Medulla oblongata (tissue), 1 donor: ENCODE results near the gene LAT.
"Not testable (repeated sequence)": the region's sequence is repeated elsewhere in the genome, so short reads cannot be mapped to it uniquely, and the experiment has no call there.

Experiments
- DNase-seq: peaks from one replicate; pipeline ENCODE4 v3.0.0-alpha.2; 2015; ENCODE audit errors: extremely low spot score

The LAT gene

DNA sequence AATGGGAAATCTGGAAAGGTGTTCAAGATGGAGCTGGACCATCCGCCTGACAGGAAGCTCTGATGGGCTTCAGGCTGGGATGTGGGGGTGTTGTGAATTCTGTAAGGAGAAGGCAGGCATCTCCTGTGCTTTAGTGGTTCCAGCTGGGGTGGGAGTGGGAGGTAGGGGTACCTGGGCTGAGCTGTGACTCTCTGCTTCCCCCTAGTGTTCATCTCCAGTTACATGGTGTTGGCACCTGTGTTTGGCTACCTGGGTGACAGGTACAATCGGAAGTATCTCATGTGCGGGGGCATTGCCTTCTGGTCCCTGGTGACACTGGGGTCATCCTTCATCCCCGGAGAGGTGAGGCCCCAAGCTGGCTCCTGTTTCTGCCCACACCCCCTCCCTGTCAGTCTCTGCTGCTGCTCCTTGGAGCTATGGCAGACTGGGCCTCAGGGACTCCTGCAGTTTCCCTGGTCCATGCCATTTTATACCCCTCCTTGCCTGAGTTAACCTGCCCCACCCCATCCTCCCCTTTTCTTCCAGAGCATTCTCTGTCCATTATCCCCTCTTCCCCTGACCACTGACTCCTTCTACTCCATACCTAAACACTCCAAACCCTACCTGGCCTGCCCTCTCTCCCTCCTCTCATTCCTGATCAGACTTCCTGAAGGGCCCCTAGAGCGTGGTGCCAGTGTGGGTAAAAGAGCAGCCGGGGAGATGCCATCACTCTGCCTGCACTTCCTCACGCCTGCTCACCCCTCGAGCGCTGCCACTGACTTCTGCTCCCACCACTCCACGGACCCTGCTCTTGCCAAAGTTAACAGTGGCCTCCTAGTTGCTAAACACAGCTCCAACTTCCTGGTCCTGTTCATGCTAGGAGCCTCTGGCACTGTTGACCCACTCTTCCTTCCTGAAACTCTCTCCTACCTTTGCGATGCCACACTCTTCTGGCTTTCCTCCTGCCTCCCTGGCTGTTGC, 6.9 kb upstream of the LAT start:
- DNase-seq: no peak

DNA sequence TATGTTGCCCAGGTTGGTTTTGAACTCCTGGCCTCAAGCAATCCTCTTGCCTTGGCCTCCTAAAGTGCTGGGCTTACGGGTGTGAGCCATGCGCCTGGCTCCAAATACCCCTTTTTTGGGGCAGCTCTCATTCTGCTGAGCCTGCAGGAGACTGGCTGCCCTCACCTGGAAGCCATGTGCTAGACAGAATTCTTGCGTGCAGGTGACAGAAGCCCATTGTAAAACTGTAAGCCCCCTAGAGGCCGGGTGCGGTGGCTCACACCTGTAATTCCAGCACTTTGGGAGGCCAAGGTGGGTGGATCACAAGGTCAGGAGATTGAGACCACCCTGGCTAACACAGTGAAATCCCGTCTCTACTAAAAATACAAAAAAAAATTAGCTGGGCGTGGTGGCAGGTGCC, 4.5 kb upstream of the LAT start:
- not testable (repeated sequence) for DNase-seq

DNA sequence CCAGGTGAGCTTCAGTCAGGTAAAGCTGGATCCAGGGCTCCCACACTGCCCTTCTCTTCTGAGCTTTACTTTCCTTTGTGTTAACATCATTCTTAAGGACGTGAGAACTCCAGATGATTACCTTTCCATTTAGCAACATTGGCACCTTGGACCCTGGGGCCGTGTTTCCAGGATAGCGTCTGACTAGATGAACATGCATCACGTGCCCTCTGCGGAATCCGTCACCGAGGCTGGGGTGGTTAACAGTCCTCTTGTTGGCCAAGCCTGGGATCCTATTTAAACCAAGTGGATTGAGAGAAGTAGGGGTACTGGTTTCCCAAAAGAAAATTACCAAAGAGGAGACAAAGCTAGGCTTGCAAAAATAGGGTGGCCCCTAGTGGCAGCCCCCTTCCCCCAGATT, 3.9 kb upstream of the LAT start:
- DNase-seq: no peak

DNA sequence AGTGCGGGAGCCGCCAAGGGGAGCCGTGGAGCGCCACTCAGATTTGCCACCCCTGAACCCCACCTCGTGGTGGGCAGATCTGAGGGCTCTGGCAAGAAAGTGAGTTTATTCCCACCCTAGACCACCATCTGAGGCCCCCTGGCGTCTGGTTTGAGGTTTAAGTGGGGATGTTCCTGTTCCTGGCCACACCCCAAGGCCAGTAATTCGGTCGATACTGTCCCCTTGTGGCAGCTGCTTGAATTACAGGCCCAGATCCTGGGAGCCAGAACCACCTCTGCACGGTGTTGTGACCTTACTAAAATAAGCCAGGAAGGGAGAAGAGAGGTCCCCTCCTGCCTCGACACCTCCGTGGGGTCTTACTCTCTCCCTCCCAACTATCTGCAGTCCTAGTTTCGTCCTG, 3.3 kb upstream of the LAT start:
- DNase-seq: no peak

DNA sequence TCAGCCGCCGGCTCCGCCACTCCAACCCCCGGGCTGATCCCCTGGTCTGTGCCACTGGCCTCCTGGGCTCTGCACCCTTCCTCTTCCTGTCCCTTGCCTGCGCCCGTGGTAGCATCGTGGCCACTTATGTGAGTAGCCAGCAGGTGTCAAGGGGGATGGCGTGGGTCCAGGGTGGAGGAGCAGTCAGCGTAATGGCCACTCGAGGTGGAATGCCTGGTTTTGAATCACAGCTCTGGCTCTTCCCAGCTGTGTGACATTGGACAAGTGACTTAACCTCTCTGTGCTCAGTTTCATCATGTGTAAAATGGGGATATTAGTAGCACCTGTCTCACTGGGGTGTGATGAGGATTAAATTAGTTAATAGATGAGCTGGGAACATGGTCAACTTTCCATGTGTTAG, 2.4 kb upstream of the LAT start:
- no peak for DNase-seq

DNA sequence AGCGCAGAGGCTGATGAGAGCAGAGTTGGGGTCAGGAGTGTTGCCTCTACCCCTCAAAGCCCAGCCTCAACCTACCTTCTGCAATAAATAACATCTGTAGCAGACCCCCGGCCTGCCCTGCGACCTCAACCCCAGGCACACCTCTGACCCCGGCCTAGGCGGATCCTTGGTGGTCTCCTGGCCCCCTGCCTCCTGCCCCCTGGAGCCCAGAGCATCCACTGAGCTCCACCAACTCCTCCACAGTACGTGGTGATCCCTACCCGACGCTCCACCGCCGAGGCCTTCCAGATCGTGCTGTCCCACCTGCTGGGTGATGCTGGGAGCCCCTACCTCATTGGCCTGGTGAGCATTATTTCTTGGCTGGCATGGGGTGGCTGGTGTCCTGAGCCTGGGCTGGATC, 1.9 kb upstream of the LAT start:
- DNase-seq: no peak

DNA sequence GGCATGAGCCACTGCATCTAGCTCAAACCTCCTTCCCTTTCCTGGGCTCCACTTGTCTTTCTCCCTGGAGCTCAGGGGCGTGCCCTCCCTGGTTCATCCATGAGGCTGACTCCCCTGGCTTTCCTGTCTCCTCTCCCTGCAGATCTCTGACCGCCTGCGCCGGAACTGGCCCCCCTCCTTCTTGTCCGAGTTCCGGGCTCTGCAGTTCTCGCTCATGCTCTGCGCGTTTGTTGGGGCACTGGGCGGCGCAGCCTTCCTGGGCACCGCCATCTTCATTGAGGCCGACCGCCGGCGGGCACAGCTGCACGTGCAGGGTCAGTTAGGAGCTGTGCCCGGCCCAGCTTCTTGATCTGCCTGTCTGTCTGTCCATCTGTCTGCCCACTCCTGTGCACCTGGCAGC, 1.2 kb upstream of the LAT start:
- no peak for DNase-seq

DNA sequence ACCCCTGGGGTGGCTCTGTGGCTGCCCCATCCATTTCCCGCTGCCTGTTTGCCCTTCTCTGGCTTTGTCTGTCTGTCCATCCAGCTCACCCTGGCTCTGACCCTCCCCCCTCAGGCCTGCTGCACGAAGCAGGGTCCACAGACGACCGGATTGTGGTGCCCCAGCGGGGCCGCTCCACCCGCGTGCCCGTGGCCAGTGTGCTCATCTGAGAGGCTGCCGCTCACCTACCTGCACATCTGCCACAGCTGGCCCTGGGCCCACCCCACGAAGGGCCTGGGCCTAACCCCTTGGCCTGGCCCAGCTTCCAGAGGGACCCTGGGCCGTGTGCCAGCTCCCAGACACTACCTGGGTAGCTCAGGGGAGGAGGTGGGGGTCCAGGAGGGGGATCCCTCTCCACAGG, 761 bp upstream of the LAT start:
- no peak for DNase-seq

DNA sequence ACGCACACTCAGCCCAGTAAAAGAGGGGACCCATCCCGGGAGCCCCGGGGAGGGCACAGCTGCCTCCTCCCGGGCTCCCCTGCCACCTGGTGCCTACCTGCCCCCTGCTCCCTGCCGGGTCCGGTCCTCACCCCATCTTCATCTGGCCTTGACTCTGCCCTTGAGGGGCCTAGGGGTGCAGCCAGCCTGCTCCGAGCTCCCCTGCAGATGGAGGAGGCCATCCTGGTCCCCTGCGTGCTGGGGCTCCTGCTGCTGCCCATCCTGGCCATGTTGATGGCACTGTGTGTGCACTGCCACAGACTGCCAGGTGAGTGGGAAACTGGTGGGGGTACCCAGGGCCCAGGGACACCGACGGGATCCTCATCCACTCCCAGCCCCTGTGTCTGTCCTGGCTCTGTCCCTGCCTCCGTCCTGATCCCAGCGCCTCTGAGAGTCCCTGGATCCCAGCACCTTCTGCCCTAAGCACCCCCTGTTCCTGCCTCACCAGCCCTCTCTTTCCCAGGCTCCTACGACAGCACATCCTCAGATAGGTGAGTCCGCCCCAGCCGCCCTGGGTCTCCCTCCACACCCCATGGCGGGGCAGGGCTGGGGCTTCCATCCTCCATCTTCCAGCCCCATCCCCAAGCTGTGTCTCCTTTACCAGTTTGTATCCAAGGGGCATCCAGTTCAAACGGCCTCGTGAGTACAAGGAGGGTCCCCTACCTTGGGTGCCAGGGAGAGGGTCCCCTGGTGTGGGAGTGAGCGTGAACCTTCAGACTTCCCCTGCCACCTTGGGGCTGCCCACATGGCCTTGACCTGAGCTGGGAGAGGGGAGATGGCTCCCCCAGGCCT, 574 bp downstream of the LAT start:
- DNase-seq: no peak

DNA sequence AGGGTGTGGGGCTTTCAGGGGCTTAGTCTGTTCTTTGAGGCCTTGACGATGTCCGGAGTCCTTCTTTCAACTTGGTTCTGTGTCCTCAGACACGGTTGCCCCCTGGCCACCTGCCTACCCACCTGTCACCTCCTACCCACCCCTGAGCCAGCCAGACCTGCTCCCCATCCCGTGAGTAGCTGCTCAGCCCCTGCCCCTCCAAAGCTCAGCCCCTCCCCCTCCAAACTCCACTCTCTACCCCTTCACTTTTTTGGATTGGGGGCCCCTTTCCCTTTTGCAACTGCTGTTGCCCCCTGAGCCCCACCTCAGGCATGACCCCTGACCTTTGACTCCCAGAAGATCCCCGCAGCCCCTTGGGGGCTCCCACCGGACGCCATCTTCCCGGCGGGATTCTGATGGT, 1.2 kb downstream of the LAT start:
- no peak for DNase-seq

DNA sequence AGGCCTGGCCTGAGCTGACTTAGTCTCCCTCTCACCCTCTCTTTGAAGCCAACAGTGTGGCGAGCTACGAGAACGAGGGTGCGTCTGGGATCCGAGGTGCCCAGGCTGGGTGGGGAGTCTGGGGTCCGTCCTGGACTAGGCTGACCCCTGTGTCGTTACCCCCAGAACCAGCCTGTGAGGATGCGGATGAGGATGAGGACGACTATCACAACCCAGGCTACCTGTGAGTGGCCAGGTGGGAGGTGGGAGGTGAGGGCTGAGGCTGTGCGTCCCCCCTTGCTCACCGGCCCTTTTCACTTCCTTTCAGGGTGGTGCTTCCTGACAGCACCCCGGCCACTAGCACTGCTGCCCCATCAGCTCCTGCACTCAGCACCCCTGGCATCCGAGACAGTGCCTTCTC, 1.6 kb downstream of the LAT start:
- DNase-seq: no peak

DNA sequence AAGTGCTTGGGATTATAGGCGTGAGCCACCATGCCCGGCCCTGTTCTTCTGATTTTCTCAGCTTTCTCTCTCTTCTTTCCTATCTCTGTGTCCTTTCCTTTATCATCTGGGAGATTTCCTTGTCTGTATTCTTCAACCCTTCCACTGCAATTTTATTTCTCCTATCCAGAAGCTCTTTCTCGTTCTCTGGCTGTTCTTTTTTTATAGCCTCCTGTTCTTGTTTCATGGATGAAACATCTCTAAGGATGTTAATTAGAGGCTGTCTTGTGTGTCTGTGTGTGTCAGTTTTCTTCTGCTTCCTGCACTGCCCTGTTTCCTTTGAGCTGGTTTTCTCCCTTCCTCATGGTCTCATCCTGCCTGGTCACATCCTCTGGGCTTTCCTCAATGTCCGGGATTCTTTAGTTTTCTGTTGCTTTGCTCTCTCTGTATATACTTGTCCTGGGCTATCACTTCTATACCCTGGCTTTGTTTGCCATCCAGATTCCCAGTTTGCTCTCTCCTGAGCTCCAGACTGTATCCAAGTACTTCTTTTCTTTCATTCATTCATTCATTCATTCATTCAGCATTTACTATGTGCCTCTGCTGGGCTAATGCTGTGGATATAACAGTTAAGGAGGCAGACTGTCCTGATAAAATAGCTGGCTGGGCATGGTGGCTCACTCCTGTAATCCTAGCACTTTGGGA, 2.5 kb downstream of the LAT start:
- no peak for DNase-seq

DNA sequence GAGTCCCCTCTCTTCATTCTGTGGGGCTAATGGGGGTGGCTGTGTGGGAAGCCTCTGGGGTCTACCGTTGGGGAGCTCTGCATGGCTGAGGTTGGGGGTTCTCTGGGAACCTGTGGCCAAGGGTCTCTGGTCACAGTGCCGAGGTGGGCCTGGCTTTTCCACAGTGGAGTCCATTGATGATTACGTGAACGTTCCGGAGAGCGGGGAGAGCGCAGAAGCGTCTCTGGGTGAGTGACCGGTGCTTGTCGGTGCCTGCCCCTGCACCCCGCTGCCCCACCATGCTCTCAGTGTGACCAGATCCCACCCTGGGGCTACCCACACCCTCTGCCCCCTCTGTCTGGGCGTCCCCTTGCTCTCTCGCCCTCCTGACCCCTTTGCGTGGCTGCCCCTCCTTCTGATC, 4.5 kb downstream of the LAT start:
- no peak for DNase-seq

DNA sequence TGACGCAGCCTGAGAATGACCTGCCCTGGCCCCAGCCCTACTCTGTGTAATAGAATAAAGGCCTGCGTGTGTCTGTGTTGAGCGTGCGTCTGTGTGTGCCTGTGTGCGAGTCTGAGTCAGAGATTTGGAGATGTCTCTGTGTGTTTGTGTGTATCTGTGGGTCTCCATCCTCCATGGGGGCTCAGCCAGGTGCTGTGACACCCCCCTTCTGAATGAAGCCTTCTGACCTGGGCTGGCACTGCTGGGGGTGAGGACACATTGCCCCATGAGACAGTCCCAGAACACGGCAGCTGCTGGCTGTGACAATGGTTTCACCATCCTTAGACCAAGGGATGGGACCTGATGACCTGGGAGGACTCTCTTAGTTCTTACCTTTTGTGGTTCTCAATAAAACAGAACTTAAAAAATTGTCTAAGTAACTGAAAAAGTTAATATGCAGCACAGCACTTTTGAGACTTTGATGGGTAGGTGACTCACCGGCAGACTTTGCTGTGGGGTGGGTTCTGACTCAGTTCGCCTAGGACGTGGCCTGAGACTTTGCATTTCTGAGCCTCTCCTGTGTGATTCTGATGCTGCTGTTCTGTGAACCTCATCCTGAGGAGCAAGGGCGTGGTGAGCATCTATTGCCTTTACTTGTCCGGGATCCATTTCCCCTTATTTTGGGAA, 5.7 kb downstream of the LAT start:
- DNase-seq: no peak

DNA sequence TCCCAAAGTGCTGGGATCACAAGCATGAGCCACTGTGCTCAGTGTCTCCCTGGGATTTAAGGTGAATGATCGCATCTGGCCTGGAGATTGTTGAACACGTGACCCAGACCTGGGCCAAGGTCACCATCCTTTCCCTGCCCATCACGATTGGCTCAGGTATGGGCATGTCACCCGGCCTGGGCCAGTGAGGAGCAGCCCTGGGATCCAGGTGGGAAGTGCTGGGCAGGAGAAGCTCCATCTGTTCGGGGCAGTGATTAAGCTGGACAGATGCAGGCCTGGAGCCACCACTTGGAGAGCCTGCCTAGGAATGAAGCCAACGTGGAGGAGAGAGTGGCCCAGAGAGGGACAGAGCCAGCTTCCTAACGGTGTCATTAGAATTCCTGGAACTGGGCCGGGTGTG, 6.8 kb downstream of the LAT start:
- no peak for DNase-seq

DNA sequence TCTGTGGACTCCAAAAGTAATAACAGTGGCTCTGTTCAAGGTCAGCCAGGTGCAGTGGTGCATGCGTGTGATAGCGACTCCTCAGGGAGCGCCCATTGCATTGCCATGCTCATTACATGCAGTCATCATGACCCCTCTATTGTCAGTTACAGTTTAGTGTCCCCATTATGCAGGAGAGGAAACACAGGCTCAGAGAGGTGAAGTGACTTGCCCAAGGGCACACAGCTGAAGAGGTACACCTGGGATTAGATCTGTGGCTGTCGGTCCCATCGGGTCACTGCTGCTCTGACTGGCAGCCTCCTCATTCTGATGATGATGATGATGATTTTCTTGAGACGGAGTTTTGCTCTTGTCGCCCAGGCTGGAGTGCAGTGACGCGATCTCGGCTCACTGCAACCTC, 7.6 kb downstream of the LAT start:
- DNase-seq: no peak

DNA sequence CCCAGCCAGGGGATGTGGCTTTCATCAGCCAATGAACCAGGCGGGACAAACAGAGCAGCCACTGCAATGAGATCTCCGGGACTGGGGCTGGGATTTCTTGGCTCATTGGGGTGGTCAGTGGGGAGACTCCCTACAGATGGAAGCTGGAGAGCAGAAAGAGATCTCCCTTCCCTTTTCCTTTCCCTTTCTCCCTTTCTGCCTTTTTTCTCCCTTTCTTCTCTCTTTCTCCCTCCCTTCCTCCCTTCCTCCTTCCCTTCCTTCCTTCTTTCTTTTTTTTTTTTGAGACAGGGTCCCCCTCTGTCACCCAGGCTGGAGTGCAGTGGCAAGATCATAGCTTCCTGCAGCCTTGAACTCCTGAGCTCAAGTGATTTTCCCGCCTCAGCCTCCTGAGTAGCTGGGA, 14.0 kb downstream of the LAT start:
- DNase-seq: no peak

DNA sequence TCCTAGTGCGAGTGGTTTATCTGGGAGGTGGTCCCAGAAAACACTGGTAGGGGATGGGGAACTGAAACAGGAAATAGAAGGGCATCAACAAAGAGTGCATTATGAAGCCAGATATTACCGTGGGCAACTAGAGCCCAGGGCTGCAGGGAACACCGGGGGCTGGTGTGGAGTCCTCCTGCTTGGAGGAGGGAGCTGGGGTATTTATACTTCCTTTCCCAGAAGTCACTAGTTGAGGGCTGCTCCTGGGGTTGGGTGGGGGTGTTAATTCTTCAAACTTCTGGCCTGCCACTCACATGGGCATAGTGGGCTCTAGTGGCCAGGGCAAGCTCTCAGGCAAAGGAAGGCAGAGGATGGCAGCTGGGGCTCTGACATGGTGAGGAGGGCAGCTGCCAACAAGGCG, 14.7 kb downstream of the LAT start:
- DNase-seq: no peak

DNA sequence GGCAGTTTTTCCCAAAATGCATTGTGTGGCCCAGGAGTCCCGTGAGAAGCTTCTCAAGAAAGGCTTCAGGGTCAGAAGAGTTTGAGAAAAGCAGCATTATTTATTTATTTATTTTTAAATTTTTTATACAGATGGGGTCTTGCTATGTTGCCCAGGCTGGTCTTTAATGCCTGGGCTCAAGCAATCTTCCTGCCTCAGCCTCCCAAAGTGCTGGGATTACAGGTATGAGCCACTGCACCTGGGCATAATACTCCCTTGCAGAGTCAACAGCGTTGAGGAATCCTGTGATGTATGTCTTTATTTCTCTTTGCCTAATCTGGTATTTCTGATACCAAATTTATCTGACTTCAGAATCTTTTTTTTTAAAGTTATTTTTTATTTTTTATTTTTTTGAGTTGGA, 15.2 kb downstream of the LAT start:
- DNase-seq: no peak

DNA sequence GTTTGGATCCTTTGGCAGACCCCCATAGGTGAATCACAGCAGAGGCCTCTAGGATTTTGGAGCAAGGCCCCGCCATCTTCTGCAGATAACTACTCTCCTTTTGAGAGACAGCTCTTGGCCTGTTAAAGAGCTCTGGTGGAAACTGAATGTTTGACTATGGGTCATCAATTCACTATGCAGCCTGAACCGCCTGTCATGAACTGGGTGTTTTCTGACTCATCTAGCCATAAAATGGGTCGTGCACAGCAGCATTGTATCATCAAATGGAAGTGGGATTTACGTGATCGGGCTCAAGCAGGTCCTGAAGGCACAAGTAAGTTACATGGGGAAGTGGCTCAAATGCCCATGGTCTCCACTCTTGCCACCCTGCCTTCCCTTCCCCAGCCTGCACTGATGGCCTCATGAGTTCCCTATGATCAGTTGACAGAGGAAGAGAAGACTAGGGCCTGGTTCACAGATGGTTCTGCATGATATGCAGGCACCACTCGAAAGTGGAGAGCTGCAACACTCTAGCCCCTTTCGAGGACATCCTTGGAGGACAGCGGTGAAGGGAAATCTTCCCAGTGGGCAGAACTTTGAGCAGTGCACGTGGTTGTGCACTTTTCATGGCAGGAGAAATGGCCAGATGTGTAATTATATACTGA, 19.8 kb downstream of the LAT start:
- not testable (repeated sequence) for DNase-seq
